Glutamatergic neuron (in vitro differentiated cells): ENCODE results near the gene LRRC25. TPM values are rescaled to one million over a fixed set of nuclear protein-coding genes. Genes with fewer than 3 reads are reported as not detected.
A peak's percentile ranks its signal among the peaks of the same experiment; 100 is the strongest.

ENCODE experiments used
- DNase-seq: peaks from one replicate; pipeline ENCODE4 v3.0.0; 2022
- H3K27ac Mint-ChIP-seq: one replicate; pipeline ENCODE4 v1.8.0; 2020; ENCODE audit warnings: mild to moderate bottlenecking, mixed read lengths, inconsistent platforms; ENCODE audit not compliant: unreplicated experiment
- H3K27me3 Mint-ChIP-seq: one replicate; pipeline ENCODE4 v1.8.0; 2020; ENCODE audit warnings: mild to moderate bottlenecking, moderate library complexity, mixed read lengths, inconsistent platforms; ENCODE audit not compliant: unreplicated experiment
- H3K36me3 Mint-ChIP-seq: one replicate; pipeline ENCODE4 v1.8.0; 2020; ENCODE audit warnings: mild to moderate bottlenecking, mixed read lengths, inconsistent platforms; ENCODE audit not compliant: unreplicated experiment
- H3K4me1 Mint-ChIP-seq: one replicate; pipeline ENCODE4 v1.8.0; 2020; ENCODE audit warnings: mild to moderate bottlenecking, low read depth, mixed read lengths, inconsistent platforms; ENCODE audit not compliant: unreplicated experiment
- H3K4me3 Mint-ChIP-seq: one replicate; pipeline ENCODE4 v1.8.0; 2020; ENCODE audit warnings: mild to moderate bottlenecking, mixed read lengths, inconsistent platforms; ENCODE audit not compliant: unreplicated experiment
- H3K9me3 Mint-ChIP-seq: one replicate; pipeline ENCODE4 v1.8.0; 2020; ENCODE audit warnings: mild to moderate bottlenecking, moderate library complexity, mixed read lengths, inconsistent platforms; ENCODE audit not compliant: unreplicated experiment
- CTCF ChIP-seq: fragments of 200-600 bp; sonication (generic); IDR thresholded peaks from one replicate; pipeline ENCODE4 v1.5.0; 2021; ENCODE audit not compliant: partially characterized antibody, unreplicated experiment
- total RNA-seq: library from RNA; stranded (reverse); fragmentation: NEBNext Ultra II Directional; extraction: Animal tissue kit (Norgen Biotek cat#: 25700); gene quantifications from one replicate; pipeline ENCODE4 v1.2.1, GENCODE V29; 2021; ENCODE audit not compliant: unreplicated experiment

LRRC25 gene
- total RNA-seq, 1 donor from 2014 or later: not detected

DNA sequence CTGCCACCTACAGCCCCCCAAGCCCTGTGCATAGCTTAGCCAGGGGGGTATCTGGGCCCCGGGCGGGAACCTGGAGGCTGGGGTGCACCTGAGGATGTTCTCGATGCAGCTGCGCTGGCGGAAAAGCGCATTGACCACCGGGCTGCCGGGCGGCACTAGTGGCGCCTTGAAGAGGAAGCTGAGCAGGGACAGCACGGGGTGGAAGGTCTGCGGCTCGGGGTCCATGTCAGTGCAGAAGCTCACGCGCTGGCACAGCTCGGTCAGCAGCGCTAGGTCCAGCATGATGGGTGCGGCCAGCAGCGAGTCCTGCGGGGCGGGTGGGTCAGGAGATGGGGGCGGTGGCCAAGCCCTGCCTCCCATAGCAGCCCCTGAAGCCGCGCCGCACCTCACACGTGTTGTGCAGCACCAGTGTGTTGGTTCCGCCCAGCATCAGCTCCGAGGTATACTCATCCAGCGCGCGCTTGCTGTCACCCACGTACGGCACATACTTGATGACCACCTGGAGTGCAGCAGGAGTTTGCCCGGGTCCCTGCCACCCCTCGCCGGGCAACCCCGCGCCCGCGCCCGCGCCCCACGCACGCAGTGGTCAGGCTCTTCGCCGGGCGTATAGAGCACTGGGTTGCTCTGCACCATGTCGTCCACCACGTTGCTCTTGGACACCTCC, 37.9 kb upstream of the LRRC25 start:
- H3K36me3 Mint-ChIP-seq: no peaks in the 10 kb centered on the region
- peaks cover 5% of the 10 kb centered on the region for H3K4me1 Mint-ChIP-seq
- DNase-seq: peak; percentile 18
- no peak overlapping the region for H3K4me3 Mint-ChIP-seq
- peaks cover 11% of the 10 kb centered on the region for H3K27me3 Mint-ChIP-seq
- TF ChIP-seq CTCF: no peak
- peaks cover 5% of the 10 kb centered on the region for H3K9me3 Mint-ChIP-seq
- no peak overlapping the region for H3K27ac Mint-ChIP-seq

- H3K9me3 Mint-ChIP-seq: peaks cover 5% of the 10 kb centered on the region
- H3K4me1 Mint-ChIP-seq: peaks cover 5% of the 10 kb centered on the region
- H3K27ac Mint-ChIP-seq: no peak overlapping the region
- H3K27me3 Mint-ChIP-seq: peaks cover 10% of the 10 kb centered on the region
- DNase-seq: no peak
- no peak for TF ChIP-seq CTCF
- no peaks in the 10 kb centered on the region for H3K36me3 Mint-ChIP-seq
- H3K4me3 Mint-ChIP-seq: peak overlapping the region; percentile 23
Observed at GRCh38 chr19:18434411-18435175, 37.2 kb upstream of the LRRC25 start.

DNA sequence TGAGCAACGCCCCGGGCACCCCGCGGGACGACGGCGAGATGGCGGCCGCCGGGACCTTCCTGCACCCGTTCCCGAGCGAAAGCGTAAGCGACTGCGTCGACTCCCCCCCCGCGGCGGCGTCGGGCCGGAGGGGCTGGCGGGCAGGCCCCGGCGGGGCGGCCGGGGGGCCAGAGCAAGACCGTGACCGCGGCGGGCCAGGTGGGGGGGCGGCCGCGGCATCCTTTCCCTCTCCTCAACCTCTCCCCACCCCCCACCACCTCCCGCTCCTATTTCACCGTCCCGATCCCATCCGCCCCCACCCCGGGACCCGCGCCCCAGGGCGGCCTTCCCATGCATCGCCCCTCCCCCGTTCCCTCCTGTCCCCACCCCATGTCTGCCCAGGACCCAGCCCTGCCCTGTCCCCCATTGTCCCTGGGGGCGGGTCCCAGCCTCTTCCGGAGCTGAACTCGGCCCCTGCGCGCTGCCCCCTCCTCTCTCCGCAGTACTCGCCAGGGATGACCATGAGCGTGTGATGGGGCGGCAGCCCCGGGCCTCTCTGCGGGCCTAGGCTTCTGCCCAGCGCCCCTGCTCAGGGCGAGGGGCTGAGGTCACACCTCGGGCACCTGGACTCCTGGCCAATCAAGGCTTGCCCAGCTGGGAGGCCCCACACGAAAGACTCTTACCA, 36.4 kb upstream of the LRRC25 start:
- no peak for TF ChIP-seq CTCF
- Mint-ChIP-seq H3K36me3 (no peaks in the 10 kb centered on the region), H3K27ac (no peak overlapping the region), H3K4me1 (peaks cover 5% of the 10 kb centered on the region), H3K9me3 (peaks cover 5% of the 10 kb centered on the region), H3K27me3 (peaks cover 10% of the 10 kb centered on the region), H3K4me3 (peak overlapping the region; percentile 23)
- DNase-seq: peak; percentile 67

DNA sequence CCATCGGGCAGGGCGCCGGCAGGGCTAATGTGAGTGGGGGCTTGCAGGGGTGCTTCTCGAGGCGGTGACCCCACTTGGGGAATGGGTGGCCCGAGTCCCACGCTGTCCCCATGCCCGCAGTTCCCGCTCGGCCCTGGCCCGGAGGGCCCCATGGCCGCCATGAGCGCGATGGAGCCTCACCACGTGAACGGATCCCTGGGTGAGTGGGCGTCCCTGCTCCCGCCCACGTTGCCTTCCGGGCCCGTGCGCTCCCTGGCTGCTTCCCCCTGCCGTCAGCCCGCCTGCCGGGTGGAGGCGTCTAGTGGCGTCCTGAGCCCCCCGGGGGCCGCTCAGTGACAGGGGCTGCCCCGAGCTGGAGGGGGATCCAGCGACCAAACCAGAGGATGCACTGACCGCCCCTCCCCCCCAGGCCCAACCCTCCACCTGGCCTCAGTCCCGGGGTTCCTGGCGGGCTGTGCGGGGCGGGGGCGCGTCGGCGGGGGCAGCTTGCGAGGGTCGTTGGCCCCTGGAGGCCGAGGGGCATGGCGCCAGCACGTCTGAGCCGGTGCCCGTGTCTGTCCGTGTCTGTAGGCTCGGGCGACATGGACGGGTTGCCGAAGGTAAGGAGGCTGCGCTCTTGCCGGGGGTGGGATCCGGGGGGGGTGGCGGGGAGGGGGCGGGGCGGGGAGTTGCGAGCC, 35.7 kb upstream of the LRRC25 start:
- Mint-ChIP-seq H3K27ac (no peak overlapping the region), H3K36me3 (no peaks in the 10 kb centered on the region), H3K4me3 (no peak overlapping the region), H3K9me3 (peaks cover 8% of the 10 kb centered on the region), H3K4me1 (peaks cover 6% of the 10 kb centered on the region), H3K27me3 (peaks cover 10% of the 10 kb centered on the region)
- TF ChIP-seq CTCF: no peak
- peak; percentile 65 for DNase-seq
